Suprapubic skin (tissue), 4 donors: Measurements from ENCODE around the gene PLXNA2.

Experiments
- EP300 ChIP-seq: sonication (generic); formaldehyde crosslinking; IDR thresholded peaks from one replicate; pipeline ENCODE4 v1.6.1; 2017; ENCODE audit warnings: antibody characterized with exemption
- POLR2AphosphoS5 ChIP-seq, 3 donors: sonication (generic); formaldehyde crosslinking; IDR thresholded peaks; one replicate each; pipeline ENCODE4 v1.6.1; 2017; ENCODE audit warnings: antibody characterized with exemption in 3 of 3
- TF ChIP-seq, protein P1 (sequence below), 2 donors: fragments of 200-600 bp in 1 of 2; fragments of 450-650 bp in 1 of 2; sonication (generic) in 1 of 2; IDR thresholded peaks; one replicate each; pipeline ENCODE4 v1.5.1; 2016 to 2019; ENCODE audit warnings: antibody characterized with exemption in 2 of 2, mild to moderate bottlenecking in 1 of 2, moderate library complexity in 1 of 2

DNA sequence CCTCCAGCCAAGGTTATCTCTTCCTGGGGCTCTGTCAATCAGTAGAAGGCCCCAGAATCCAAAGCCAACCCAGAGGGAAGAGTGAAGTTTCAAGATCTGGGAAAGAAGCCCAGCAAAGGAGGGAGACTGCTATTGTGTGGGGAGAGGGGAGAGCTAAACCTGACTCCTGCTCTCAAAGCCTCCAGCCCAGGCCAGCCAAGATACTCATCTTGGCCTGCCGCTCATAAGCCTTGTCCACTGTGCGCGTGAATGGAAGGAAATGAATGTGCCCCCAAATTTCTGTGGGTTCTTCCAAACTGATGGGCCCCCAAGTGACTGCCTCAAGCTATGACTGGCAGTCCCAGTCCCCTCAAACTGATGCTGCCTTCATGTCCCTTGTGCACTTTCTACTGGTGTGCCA, 2.0 kb downstream of the PLXNA2 start:
- TF ChIP-seq, protein P1, sequence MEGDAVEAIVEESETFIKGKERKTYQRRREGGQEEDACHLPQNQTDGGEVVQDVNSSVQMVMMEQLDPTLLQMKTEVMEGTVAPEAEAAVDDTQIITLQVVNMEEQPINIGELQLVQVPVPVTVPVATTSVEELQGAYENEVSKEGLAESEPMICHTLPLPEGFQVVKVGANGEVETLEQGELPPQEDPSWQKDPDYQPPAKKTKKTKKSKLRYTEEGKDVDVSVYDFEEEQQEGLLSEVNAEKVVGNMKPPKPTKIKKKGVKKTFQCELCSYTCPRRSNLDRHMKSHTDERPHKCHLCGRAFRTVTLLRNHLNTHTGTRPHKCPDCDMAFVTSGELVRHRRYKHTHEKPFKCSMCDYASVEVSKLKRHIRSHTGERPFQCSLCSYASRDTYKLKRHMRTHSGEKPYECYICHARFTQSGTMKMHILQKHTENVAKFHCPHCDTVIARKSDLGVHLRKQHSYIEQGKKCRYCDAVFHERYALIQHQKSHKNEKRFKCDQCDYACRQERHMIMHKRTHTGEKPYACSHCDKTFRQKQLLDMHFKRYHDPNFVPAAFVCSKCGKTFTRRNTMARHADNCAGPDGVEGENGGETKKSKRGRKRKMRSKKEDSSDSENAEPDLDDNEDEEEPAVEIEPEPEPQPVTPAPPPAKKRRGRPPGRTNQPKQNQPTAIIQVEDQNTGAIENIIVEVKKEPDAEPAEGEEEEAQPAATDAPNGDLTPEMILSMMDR (IDR thresholded peaks at IDR 0.05), result no peak
- no peak for TF ChIP-seq POLR2AphosphoS5 (IDR thresholded peaks at IDR 0.05)
- no peak for TF ChIP-seq EP300
